Measurements from ENCODE around the gene TRPV4. TPM values are rescaled to one million over a fixed set of nuclear protein-coding genes. Genes with fewer than 3 reads are reported as not detected.

The TRPV4 gene
- total RNA-seq, 3 donors from 2014 or later: not detected

DNA sequence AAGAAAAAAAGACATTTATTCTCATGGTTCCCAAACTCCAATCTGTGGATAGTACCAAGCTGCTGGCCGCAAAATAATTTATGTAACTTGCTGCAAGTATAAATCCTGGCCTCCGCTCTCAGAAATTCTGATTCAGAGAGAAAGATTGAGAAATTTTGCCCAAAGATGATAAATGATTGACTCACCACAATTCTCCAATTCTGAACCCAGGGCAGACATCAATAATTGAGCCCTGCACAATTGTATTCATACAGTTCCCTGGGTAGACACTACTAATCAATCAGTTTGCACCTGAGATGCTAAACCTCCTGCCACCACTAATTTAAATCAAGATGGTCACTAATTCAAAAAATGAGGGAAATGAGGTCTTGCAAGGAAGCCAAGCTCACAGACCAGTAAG, 38.2 kb downstream of the TRPV4 start:
- ATAC-seq (no peak), DNase-seq (no peak)
- Mint-ChIP-seq H3K4me3 (no peak overlapping the region), H3K9me3 (no peaks in the 10 kb centered on the region), H3K36me3 (ENCODE audit: insufficient read depth) (no peaks in the 10 kb centered on the region), H3K4me1 (ENCODE audit: low read depth) (no peaks in the 10 kb centered on the region), H3K27me3 (ENCODE audit: low read depth) (peaks cover 11% of the 10 kb centered on the region)

DNA sequence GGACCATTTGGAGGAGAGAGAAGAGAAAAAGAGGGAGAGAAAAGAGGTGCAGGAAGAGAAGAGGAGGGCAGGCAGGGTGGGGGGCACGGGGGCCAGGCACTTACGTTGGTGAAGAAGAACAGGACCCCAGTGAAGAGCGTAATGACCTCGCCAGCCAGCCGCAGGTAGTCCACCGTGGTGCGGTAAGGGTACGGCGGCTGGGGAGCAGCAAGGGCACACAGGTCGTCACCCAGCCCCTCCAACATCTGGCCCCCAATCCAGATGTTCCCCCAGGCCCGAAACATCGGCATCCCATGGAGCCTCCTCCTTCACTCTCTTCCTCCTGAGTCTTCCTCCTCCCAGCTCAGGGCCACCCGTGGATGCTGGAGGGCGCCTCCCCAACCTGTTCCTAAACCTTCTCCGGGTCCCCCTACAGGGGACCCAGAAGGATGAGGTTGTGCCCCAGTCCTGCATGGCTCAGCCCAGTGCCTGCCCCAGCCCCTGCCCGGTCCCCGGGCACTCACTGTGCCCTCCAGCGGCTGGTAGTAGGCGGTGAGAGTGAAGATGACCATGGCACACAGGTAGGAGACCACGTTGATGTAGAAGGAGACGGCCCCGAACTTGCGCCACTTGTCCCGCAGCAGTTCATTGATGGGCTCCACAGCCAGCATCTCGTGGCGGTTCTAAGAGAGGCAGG, 39.2 kb downstream of the TRPV4 start:
- DNase-seq (no peak), ATAC-seq (no peak)
- Mint-ChIP-seq H3K36me3 (ENCODE audit: insufficient read depth) (no peaks in the 10 kb centered on the region), H3K9me3 (no peaks in the 10 kb centered on the region), H3K4me1 (ENCODE audit: low read depth) (no peaks in the 10 kb centered on the region), H3K4me3 (no peak overlapping the region), H3K27me3 (ENCODE audit: low read depth) (peaks cover 11% of the 10 kb centered on the region)

DNA sequence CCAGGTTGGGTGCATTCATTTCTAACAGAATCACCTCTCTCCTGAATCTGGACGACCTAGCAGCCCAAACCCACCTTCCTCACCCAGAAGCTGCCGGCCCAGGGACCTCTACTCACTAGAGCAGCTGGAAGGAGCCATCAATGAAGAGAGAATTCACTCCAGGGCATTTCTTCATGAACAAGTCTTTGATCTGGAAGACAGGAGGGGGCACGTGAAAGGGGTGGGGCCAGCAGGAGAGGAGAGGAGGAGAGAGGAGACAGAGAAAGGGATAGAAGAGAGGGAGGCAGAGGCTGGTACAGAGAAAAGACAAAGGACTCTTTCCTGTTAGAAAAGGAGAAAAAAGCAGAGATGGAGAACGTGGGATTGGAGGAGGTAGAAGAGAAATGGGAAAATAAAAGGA, 39.8 kb downstream of the TRPV4 start:
- H3K4me1 Mint-ChIP-seq (ENCODE audit: low read depth): no peaks in the 10 kb centered on the region

DNA sequence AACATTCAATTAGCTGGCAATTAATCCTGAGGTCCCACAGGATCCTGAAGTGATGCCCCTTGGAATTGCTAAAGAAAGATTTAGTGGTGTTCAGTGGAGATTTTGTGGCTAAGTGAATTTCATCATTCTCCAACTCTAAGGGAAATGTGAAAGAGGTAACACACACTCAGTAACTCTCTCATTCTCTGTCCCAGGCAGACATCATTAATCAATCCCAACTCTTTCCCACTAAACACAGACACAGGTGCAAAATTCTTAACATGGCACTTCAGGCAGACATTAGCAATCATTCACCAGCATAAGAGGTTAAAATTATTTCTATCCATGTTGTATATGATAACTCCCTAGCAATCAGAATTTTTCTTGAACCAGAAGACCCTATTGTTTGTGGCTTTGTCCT, 40.2 kb downstream of the TRPV4 start:
- DNase-seq (no peak), ATAC-seq (no peak)
- Mint-ChIP-seq H3K4me3 (no peak overlapping the region), H3K9me3 (no peaks in the 10 kb centered on the region), H3K27me3 (ENCODE audit: low read depth) (peaks cover 13% of the 10 kb centered on the region), H3K4me1 (ENCODE audit: low read depth) (no peaks in the 10 kb centered on the region), H3K36me3 (ENCODE audit: insufficient read depth) (no peaks in the 10 kb centered on the region)

More for the DNA sequence above, 39.8 kb downstream of the TRPV4 start:
- Mint-ChIP-seq H3K36me3 (ENCODE audit: insufficient read depth) (no peaks in the 10 kb centered on the region), H3K4me3 (no peak overlapping the region), H3K27me3 (ENCODE audit: low read depth) (peaks cover 11% of the 10 kb centered on the region), H3K9me3 (no peaks in the 10 kb centered on the region)
- DNase-seq (no peak), ATAC-seq (no peak)

DNA sequence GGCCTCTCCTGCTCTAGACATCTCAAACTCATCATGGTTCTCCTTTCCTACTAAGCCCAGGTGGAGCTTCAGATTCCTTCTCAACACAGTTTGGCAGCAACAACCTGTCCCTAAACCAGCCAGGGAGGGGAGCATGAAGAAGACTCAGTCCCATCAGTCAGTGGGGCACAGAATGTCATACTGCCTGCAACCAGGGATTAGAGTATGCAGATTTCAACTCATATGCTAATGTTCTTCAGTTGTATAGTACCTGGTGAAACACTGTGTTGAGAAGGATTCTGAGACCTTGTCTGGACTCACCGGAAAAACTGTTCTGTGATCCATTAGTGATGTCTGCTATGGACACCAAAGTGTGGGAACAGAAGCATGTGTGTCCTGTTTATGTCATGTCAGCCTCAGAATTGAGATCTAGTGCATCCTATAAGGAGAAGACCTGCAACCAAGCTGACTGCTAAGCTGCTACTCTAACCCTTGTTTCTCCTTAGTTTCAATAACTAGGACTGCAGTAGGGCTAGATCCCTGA, 43.6 kb downstream of the TRPV4 start:
- Mint-ChIP-seq H3K36me3 (ENCODE audit: insufficient read depth) (no peaks in the 10 kb centered on the region), H3K9me3 (no peaks in the 10 kb centered on the region), H3K4me3 (no peak overlapping the region), H3K4me1 (ENCODE audit: low read depth) (no peaks in the 10 kb centered on the region), H3K27me3 (ENCODE audit: low read depth) (peaks cover 14% of the 10 kb centered on the region)
- no peak for DNase-seq
- no peak for ATAC-seq

DNA sequence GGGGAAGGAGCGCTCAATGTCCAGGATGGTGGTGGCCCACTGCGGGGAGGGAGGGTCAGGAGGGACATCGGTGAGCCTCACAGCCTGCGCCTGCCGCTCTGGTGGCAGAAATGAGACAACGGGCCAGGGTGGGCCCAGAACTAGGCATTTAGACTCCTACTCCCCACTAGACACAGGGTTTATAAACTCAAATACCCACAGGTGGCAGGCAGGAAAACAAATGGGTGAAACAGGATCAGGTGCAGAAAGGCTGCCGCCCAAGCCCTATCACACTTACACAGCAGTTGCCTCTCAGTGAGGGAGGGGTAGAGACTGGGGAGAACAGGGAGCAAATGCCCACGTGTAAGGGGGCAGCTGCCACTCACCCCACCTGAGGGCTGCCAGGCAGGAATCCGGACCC, 46.4 kb downstream of the TRPV4 start:
- no peaks in the 10 kb centered on the region for H3K4me1 Mint-ChIP-seq (ENCODE audit: low read depth)
- DNase-seq (no peak), ATAC-seq (no peak)
- no peak overlapping the region for H3K4me3 Mint-ChIP-seq
- no peaks in the 10 kb centered on the region for H3K9me3 Mint-ChIP-seq
- peaks cover 8% of the 10 kb centered on the region for H3K27me3 Mint-ChIP-seq (ENCODE audit: low read depth)
- H3K36me3 Mint-ChIP-seq (ENCODE audit: insufficient read depth): no peaks in the 10 kb centered on the region

DNA sequence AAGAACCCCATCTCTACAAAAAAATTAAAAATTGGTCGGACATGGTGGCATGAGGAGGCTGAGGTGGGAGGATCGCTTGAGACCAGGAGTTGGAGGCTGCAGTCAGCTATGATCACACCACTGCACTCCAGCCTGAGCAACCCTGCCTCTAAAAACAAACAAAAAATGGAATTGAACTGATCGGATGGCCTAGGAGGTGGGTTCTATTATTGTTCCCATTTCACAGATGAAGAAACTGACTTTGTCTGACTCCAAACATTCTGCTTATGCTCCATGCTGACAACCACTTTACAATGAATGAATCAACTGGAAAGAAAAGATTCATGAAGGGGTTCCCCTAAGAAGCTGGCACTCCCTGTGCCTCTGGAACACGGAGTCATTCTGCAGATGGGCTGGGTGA, 47.3 kb downstream of the TRPV4 start:
- ATAC-seq (no peak), DNase-seq (no peak)
- Mint-ChIP-seq H3K4me1 (ENCODE audit: low read depth) (no peaks in the 10 kb centered on the region), H3K36me3 (ENCODE audit: insufficient read depth) (no peaks in the 10 kb centered on the region), H3K4me3 (no peak overlapping the region), H3K27me3 (ENCODE audit: low read depth) (peaks cover 8% of the 10 kb centered on the region), H3K9me3 (no peaks in the 10 kb centered on the region)

DNA sequence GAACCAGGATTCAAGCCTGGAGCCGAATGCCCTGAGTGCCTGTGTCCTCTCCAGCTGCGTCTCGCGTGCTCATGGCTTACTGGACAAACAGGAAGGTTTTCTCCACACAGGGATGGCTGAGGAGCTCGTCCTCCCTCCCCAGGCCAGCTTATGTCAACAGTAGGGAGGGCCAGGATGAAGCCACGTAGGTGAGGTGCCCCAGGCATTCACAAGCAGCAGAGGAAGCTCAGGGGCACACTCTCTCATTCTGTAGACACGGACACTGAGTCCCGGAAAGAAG, 49.3 kb downstream of the TRPV4 start:
- H3K36me3 Mint-ChIP-seq (ENCODE audit: insufficient read depth): no peaks in the 10 kb centered on the region
- no peaks in the 10 kb centered on the region for H3K4me1 Mint-ChIP-seq (ENCODE audit: low read depth)
- H3K4me3 Mint-ChIP-seq: no peak overlapping the region
- H3K27me3 Mint-ChIP-seq (ENCODE audit: low read depth): peaks cover 8% of the 10 kb centered on the region
- no peak for DNase-seq
- H3K9me3 Mint-ChIP-seq: no peaks in the 10 kb centered on the region
- no peak for ATAC-seq

DNA sequence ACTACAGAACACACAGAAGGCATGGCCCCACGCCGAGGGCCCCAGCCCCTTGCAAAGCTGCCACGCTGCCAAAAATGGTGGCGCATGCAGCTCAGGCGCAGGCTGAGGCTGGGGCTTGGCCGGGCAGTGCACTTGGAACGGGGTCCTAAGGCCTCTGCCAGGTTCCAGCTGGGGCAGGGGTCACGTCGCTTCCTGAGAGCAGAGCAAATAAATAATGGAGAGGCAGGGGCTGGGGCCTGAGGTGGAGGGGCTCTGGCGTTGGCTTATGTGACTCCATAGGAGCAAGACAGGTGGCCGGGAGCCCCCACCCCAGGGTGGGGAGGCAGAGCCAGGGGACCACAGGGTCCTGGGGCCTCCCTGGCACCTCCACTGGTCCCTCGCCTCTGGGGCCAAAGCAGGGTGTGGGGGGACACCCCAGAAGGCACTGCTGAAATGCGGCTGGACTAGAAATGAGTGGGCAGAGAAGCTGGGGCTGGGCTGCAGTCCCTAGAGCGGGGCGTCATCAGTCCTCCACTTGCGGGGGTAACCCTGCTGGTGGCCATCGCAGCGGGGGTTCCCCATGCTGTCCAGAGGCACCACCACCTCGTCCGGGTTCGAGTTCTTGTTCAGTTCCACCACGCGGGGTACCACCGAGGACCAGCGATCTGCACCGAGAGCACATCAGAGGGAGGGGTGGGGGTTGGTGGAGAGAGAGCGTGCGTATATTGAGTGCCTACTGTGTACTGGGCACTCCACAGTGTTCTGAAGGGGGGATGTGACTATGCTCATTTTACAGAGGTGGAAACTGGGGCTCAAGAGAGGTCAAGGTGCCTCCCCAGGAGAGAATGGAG, 49.8 kb downstream of the TRPV4 start:
- ATAC-seq: no peak
- no peak for DNase-seq
- Mint-ChIP-seq H3K9me3 (no peaks in the 10 kb centered on the region), H3K4me1 (ENCODE audit: low read depth) (no peaks in the 10 kb centered on the region), H3K27me3 (ENCODE audit: low read depth) (peaks cover 8% of the 10 kb centered on the region), H3K36me3 (ENCODE audit: insufficient read depth) (no peaks in the 10 kb centered on the region), H3K4me3 (no peak overlapping the region)

DNA sequence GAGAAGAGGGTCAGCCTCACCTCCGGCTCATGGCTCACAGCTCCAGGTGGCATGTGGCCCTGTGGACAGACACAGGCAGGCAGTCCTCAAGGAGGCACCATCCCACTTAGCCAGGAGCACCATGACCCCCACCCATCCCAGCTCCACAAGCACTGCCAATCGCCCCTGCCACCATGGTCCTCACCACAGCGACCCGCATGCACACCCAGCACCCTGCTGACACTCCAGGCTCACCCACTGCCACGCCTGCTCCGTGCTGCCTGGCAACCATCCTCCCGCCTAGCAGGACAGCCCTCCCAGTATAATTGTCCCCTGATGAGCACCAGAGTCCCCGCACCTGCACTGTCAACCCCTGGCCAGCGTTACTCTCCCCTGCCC, 50.9 kb downstream of the TRPV4 start:
- Mint-ChIP-seq H3K4me1 (ENCODE audit: low read depth) (peaks cover 4% of the 10 kb centered on the region), H3K27me3 (ENCODE audit: low read depth) (peaks cover 6% of the 10 kb centered on the region), H3K4me3 (no peak overlapping the region), H3K36me3 (ENCODE audit: insufficient read depth) (no peaks in the 10 kb centered on the region), H3K9me3 (no peaks in the 10 kb centered on the region)
- no peak for ATAC-seq
- DNase-seq: no peak

DNA sequence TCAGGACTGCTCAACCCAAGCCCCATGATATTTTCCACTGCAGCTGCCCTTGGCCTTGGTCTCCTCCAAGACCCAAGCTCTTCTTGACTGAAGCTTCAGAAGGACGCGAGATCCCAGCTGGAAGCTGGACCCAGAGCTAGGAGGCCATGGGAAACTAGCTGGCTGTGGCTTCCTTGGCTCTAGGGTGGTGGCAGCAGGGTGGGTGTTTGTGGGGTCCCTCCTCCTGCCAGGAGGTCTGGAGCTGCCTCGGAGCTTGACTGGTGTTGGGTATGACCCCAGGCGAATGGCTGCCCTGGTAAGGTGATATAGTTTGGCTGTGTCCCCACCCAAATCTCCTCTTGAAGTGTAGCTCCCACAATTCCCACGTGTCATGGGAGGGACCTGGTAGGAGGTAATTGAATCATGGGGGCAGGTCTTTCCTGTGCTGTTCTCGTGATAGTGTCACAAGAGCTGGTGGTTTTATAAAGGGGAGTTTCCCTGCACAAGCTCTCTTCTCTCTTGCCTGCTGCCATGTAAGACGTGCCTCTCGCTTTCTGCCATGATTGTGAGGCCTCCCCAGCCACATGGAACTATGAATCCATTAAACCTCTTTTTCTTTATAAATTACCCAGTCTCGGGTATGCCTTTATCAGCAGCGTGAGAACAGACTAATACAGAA, 51.4 kb downstream of the TRPV4 start:
- no peaks in the 10 kb centered on the region for H3K9me3 Mint-ChIP-seq
- DNase-seq (no peak), ATAC-seq (no peak)
- no peak overlapping the region for H3K4me3 Mint-ChIP-seq
- H3K27me3 Mint-ChIP-seq (ENCODE audit: low read depth): peaks cover 6% of the 10 kb centered on the region
- peaks cover 5% of the 10 kb centered on the region for H3K4me1 Mint-ChIP-seq (ENCODE audit: low read depth)
- H3K36me3 Mint-ChIP-seq (ENCODE audit: insufficient read depth): no peaks in the 10 kb centered on the region

DNA sequence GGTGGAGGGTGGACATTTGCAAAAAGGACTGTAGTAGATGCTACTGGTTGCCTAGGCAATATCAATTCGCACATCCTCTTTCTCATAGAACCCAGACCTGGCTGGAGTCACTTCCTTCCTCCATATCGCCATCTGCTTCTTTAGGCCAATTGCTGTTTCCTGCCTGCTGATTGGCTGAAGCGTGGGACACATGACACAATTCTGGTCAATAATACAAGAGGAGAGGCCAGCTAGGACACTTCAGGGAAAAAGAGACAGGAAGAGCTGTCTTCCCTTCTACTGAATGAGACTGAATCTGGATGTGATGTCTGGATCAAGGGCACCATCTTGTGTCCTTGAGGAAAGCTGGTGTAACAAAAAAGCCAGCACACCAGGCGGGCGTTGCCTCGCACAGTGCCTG, 53.8 kb downstream of the TRPV4 start:
- no peak for ATAC-seq
- Mint-ChIP-seq H3K4me1 (ENCODE audit: low read depth) (peaks cover 5% of the 10 kb centered on the region), H3K4me3 (no peak overlapping the region), H3K27me3 (ENCODE audit: low read depth) (peaks cover 2% of the 10 kb centered on the region), H3K36me3 (ENCODE audit: insufficient read depth) (no peaks in the 10 kb centered on the region), H3K9me3 (no peaks in the 10 kb centered on the region)
- no peak for DNase-seq

DNA sequence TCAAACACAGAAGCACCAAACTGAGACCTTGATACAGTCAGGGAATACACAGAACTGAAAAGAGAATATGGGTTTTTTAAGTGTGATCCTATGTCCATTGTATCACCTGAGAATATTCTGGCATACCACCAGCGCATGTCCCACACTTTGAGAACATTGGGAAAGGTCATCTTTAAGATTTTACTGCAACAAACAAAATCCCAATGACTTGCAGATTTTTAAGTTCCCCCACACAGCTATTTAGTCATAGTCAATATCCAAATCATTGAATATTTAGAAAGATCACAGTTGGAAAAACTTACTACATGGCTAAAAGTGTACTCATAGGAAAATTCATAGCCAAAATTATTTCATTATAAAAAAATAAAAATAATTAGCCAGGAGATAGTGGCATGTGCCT, 54.5 kb downstream of the TRPV4 start:
- H3K27me3 Mint-ChIP-seq (ENCODE audit: low read depth): peaks cover 2% of the 10 kb centered on the region
- H3K9me3 Mint-ChIP-seq: no peaks in the 10 kb centered on the region
- no peak overlapping the region for H3K4me3 Mint-ChIP-seq
- no peaks in the 10 kb centered on the region for H3K36me3 Mint-ChIP-seq (ENCODE audit: insufficient read depth)
- peaks cover 5% of the 10 kb centered on the region for H3K4me1 Mint-ChIP-seq (ENCODE audit: low read depth)
- ATAC-seq (no peak), DNase-seq (no peak)

DNA sequence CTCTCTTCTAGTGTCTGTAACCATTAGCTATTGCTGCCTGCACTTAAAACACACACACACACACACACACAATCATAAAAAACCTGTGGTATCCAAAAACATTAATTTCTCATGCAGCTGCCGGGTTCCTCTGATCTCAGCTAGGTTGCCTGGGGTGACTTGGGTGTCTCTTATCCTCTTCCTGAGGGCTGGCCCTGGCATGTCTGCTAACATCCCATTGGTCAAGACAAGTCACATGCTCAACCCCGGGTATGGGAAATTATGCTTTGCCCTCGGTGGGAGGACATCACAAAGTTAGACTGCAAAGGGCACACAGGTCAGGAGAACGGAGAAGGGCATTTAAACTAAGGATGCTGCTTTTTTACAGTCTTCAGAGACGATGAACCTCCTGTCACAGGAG, 55.7 kb downstream of the TRPV4 start:
- DNase-seq (no peak), ATAC-seq (peak; percentile 46 to 61)
- H3K9me3 Mint-ChIP-seq: no peaks in the 10 kb centered on the region
- no peaks in the 10 kb centered on the region for H3K36me3 Mint-ChIP-seq (ENCODE audit: insufficient read depth)
- no peaks in the 10 kb centered on the region for H3K27me3 Mint-ChIP-seq (ENCODE audit: low read depth)
- peak overlapping the region; percentile 51 for H3K4me3 Mint-ChIP-seq
- peaks cover 10% of the 10 kb centered on the region for H3K4me1 Mint-ChIP-seq (ENCODE audit: low read depth)

DNA sequence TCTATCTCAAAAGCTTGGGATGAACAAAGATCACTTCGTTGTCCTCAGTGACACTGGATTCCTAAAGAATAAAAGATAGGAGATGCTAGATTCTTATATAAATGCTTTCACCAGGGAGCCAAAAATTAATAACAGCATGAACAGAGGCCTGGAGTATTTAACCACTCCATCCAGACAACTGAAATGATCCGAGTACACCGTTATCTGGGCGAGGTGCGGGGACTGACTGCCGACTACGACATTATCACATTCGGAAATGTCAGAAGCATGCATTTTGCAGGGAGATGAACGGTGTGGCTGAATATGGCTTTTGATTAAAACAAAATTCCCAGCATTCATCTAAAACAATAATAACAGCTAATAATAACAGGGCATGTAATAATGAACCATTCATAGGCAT, 56.6 kb downstream of the TRPV4 start:
- H3K36me3 Mint-ChIP-seq (ENCODE audit: insufficient read depth): no peaks in the 10 kb centered on the region

More for the DNA sequence above, 56.6 kb downstream of the TRPV4 start:
- Mint-ChIP-seq H3K4me1 (ENCODE audit: low read depth) (peaks cover 10% of the 10 kb centered on the region), H3K9me3 (no peaks in the 10 kb centered on the region), H3K4me3 (no peak overlapping the region), H3K27me3 (ENCODE audit: low read depth) (no peaks in the 10 kb centered on the region)
- ATAC-seq: no peak
- DNase-seq: no peak

Measured in activated T-cell treated with anti-CD3 and anti-CD28 coated beads, Interleukin-2, amount 50 U/mL, for 4 hours (primary cell).